Cardiac fibroblast (primary cell): Measurements from ENCODE around the gene SMIM24.

Source experiments
- DNase-seq, 2 donors: peaks; one replicate each; pipeline versions ENCODE4 v3.0.0 to v3.0.0-alpha.2; 2010; ENCODE audit warnings: low read depth in 2 of 2
- H3K4me3 ChIP-seq, 2 donors: replicated peaks in 1 of 2; 1 replicate in 1 of 2; 2 replicates in 1 of 2; pipeline ENCODE4 v1.5.1; 2011; ENCODE audit warnings: low read depth in 2 of 2, low read length in 2 of 2, mild to moderate bottlenecking in 2 of 2, moderate library complexity in 1 of 2
- CTCF ChIP-seq: IDR thresholded peaks from one replicate; pipeline ENCODE4 v1.5.1; 2011; ENCODE audit warnings: low read depth, mild to moderate bottlenecking, low read length, inconsistent platforms

SMIM24 gene

GRCh38 chr19:3504735-3505134 lies 24.4 kb upstream of the SMIM24 start:
- H3K4me3 ChIP-seq, result no peak overlapping the region
- DNase-seq, result peak in 1 of 2 donors; percentile 12
- no peak for TF ChIP-seq CTCF

- no peak for TF ChIP-seq CTCF
- DNase-seq, result peak; percentile 32
- H3K4me3 ChIP-seq, result no peak overlapping the region
These were observed 22.8 kb upstream of the SMIM24 start for GRCh38 chr19:3503036-3503572.

- no peak for DNase-seq
- no peak overlapping the region for H3K4me3 ChIP-seq
- no peak for TF ChIP-seq CTCF
These were observed 21.5 kb upstream of the SMIM24 start for GRCh38 chr19:3501780-3502179.

GRCh38 chr19:3500429-3501101 lies 20.2 kb upstream of the SMIM24 start, which contains the start of gene DOHH:
TSS of gene DOHH (minus strand) at chr19:3500674. CDS start at chr19:3496814, 3,860 bp downstream.
- no peak for TF ChIP-seq CTCF
- peak within 1 kb of the TSS; percentile 76 to 96 for H3K4me3 ChIP-seq
- DNase-seq, result peak; percentile 98

GRCh38 chr19:3499738-3500428 lies 19.6 kb upstream of the SMIM24 start:
- peak overlapping the region; percentile 76 to 96 for H3K4me3 ChIP-seq
- no peak for DNase-seq

GRCh38 chr19:3497757-3498520 lies 17.6 kb upstream of the SMIM24 start:
- no peak for DNase-seq
- no peak overlapping the region for H3K4me3 ChIP-seq
- TF ChIP-seq CTCF, result no peak

More at GRCh38 chr19:3499738-3500428, 19.6 kb upstream of the SMIM24 start:
- no peak for TF ChIP-seq CTCF
